ENCODE data around the gene DYNC1I1.

DNA sequence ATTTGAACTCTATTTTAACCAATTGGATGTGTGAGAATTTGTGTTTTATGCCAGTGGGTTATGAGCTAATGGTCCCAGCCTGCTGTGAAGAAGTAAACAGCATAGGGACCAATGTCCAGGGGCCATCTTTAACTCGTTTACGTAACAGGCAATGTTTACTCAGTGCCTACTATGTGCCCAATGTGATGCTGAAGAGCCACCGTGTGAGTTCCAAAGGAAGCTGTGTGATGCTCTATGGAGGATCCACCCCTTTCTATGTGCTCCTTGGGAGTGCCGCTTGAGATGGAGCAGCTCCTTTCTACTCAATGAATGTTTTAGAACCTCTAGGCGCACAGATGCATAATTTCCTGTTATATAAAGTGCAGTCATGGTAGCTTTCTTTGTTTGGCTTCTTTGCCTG is 21.3 kb downstream of the DYNC1I1 start:
- TF ChIP-seq POLR2AphosphoS5 (IDR thresholded peaks at IDR 0.05) (no peak), CTCF (IDR thresholded peaks at IDR 0.05; ENCODE audit: poor library complexity, severe bottlenecking) (no peak), RAD21 (conservative IDR thresholded peaks at IDR 0.05) (no peak)
- TF ChIP-seq, protein P1, sequence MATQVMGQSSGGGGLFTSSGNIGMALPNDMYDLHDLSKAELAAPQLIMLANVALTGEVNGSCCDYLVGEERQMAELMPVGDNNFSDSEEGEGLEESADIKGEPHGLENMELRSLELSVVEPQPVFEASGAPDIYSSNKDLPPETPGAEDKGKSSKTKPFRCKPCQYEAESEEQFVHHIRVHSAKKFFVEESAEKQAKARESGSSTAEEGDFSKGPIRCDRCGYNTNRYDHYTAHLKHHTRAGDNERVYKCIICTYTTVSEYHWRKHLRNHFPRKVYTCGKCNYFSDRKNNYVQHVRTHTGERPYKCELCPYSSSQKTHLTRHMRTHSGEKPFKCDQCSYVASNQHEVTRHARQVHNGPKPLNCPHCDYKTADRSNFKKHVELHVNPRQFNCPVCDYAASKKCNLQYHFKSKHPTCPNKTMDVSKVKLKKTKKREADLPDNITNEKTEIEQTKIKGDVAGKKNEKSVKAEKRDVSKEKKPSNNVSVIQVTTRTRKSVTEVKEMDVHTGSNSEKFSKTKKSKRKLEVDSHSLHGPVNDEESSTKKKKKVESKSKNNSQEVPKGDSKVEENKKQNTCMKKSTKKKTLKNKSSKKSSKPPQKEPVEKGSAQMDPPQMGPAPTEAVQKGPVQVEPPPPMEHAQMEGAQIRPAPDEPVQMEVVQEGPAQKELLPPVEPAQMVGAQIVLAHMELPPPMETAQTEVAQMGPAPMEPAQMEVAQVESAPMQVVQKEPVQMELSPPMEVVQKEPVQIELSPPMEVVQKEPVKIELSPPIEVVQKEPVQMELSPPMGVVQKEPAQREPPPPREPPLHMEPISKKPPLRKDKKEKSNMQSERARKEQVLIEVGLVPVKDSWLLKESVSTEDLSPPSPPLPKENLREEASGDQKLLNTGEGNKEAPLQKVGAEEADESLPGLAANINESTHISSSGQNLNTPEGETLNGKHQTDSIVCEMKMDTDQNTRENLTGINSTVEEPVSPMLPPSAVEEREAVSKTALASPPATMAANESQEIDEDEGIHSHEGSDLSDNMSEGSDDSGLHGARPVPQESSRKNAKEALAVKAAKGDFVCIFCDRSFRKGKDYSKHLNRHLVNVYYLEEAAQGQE (IDR thresholded peaks at IDR 0.05; ENCODE audit: borderline replicate concordance), result no peak

Measured in neural cell (in vitro differentiated cells).